ENCODE data around the gene EEF2. TPM values are rescaled to one million over a fixed set of nuclear protein-coding genes. Genes with fewer than 3 reads are reported as not detected.

The EEF2 gene
- total RNA-seq (2013) = 2,226 TPM
- 100 to 1,000 TPM; 264 to 836 (median 323) TPM for polyA plus RNA-seq
- 1,198 and 1,876 TPM in 2 replicates for polyA minus RNA-seq
- total RNA-seq = 1,108 to 2,401 (median 1,947) reads per million in 11 experiments

- Mint-ChIP-seq H3K9me3 (peaks cover 0 to 2% (median 0%) of the 10 kb centered on the region in 7 donors), H3K27ac (peak within 1 kb of the TSS; percentile 93 to 99 (median 96)), H3K4me3 (peak within 1 kb of the TSS; percentile 96 to 97), H3K4me1 (peaks cover 40% of the 10 kb centered on the region), H3K36me3 (peaks cover 40 to 43% of the 10 kb centered on the region in 2 donors), H3K27me3 (ENCODE audit: low read depth in 3 of 3) (peaks cover 0 to 3% (median 0%) of the 10 kb centered on the region in 3 donors)
- H3K4me3 ChIP-seq (replicated peaks in 1 of 3; ENCODE audit: low read depth in 2 of 3, low read length in 3 of 3) = peak within 1 kb of the TSS; percentile 76 to 97 (median 93)
- H3K36me3 ChIP-seq (replicated peaks in 1 of 2; ENCODE audit: control insufficient read depth in 1 of 2, insufficient read depth in 2 of 2, low read length in 2 of 2) = peaks cover 42 to 43% of the 10 kb centered on the region in 2 donors
- H3K4me1 ChIP-seq (ENCODE audit: control insufficient read depth in 1 of 2, insufficient read depth in 2 of 2, low read length in 2 of 2) = peaks cover 35 to 44% of the 10 kb centered on the region in 2 donors
- no peak for TF ChIP-seq CTCF (IDR thresholded peaks at IDR 0.05)
- peak within 1 kb of the TSS; percentile 92 for H3K9ac ChIP-seq (ENCODE audit: insufficient read depth, low read length, poor library complexity, severe bottlenecking)
- peak within 1 kb of the TSS; percentile 83 to 93 for H3K27ac ChIP-seq (ENCODE audit: low read depth in 1 of 2, low read length in 2 of 2)
- H3K79me2 ChIP-seq (ENCODE audit: insufficient read depth, low read length) = peaks cover 53% of the 10 kb centered on the region
- WGBS (ENCODE audit: insufficient coverage) = under 1% methylated on average over 74 of the region's 80 CpGs
- peak within 1 kb of the TSS; percentile 84 for H3K4me2 ChIP-seq (replicated peaks; ENCODE audit: extremely low read depth, low read length, poor library complexity, severe bottlenecking)
- no peaks in the 10 kb centered on the region for H3K9me3 ChIP-seq (replicated peaks in 1 of 2; ENCODE audit: control insufficient read depth in 1 of 2, insufficient read depth in 1 of 2, low read length in 2 of 2)
- intact Hi-C loops (cut with micrococcal nuclease) = loop anchor here (2.0 to 5.0 kb wide), 2 partner anchors 14 to 82 kb away; partner anchors contain the start of genes DAPK3 (in 1 of the 2) and ZBTB7A (in 1 of the 2)
- no peaks in the 10 kb centered on the region for H3K27me3 ChIP-seq (ENCODE audit: control insufficient read depth in 2 of 2, insufficient read depth in 2 of 2, low read length in 2 of 2)
- peak; percentile 92 to 93 (median 92) for DNase-seq
- peak within 1 kb of the TSS; percentile 82 for H2AFZ ChIP-seq (ENCODE audit: insufficient read depth, low read depth, low read length, poor library complexity, severe bottlenecking)
- H4K20me1 ChIP-seq (ENCODE audit: insufficient read depth, low read length) = peaks cover 64% of the 10 kb centered on the region
Measured at GRCh38 chr19:3984908-3985642, at the start of gene EEF2. Gene EEF2, minus strand, starts transcription at chr19:3985463. Its CDS starts 83 bp downstream, at chr19:3985380.

GRCh38 chr19:4034048-4035017 lies 49.1 kb upstream of the EEF2 start:
- H3K27ac Mint-ChIP-seq = peak overlapping the region in 5 of 7 donors; percentile 60 to 85 (median 81)
- H3K27me3 ChIP-seq (ENCODE audit: control insufficient read depth in 2 of 2, insufficient read depth in 2 of 2, low read length in 2 of 2) = no peaks in the 10 kb centered on the region
- H3K4me3 ChIP-seq (replicated peaks in 1 of 3; ENCODE audit: low read depth in 2 of 3, low read length in 3 of 3) = no peak overlapping the region
- no peaks in the 10 kb centered on the region for H3K9me3 ChIP-seq (replicated peaks in 1 of 2; ENCODE audit: control insufficient read depth in 1 of 2, insufficient read depth in 1 of 2, low read length in 2 of 2)
- no peaks in the 10 kb centered on the region for H3K9me3 Mint-ChIP-seq
- DNase-seq = no peak
- H3K4me2 ChIP-seq (replicated peaks; ENCODE audit: extremely low read depth, low read length, poor library complexity, severe bottlenecking) = no peak overlapping the region
- WGBS (ENCODE audit: insufficient coverage) = 88% methylated on average over 33 of the region's 34 CpGs
- peaks cover 0 to 2% (median 0%) of the 10 kb centered on the region in 3 donors for H3K27me3 Mint-ChIP-seq (ENCODE audit: low read depth in 3 of 3)
- no peak overlapping the region for H3K9ac ChIP-seq (ENCODE audit: insufficient read depth, low read length, poor library complexity, severe bottlenecking)
- H2AFZ ChIP-seq (ENCODE audit: insufficient read depth, low read depth, low read length, poor library complexity, severe bottlenecking) = no peak overlapping the region
- peaks cover 9 to 42% of the 10 kb centered on the region in 2 donors for H3K36me3 Mint-ChIP-seq
- H4K20me1 ChIP-seq (ENCODE audit: insufficient read depth, low read length) = peaks cover 70% of the 10 kb centered on the region
- no peak overlapping the region for H3K4me3 Mint-ChIP-seq
- peaks cover 5% of the 10 kb centered on the region for H3K4me1 Mint-ChIP-seq
- H3K79me2 ChIP-seq (ENCODE audit: insufficient read depth, low read length) = peaks cover 4% of the 10 kb centered on the region
- H3K27ac ChIP-seq (ENCODE audit: low read depth in 1 of 2, low read length in 2 of 2) = peak overlapping the region; percentile 16 to 53
- intact Hi-C loops (cut with micrococcal nuclease) = loop anchor here in 1 of 2 donors (5.0 kb wide), 1 partner anchor 53 kb away; no protein-coding TSS in a partner anchor
- H3K36me3 ChIP-seq (replicated peaks in 1 of 2; ENCODE audit: control insufficient read depth in 1 of 2, insufficient read depth in 2 of 2, low read length in 2 of 2) = peaks cover 58 to 76% of the 10 kb centered on the region in 2 donors
- no peak for TF ChIP-seq CTCF (IDR thresholded peaks at IDR 0.05)
- peaks cover 9 to 11% of the 10 kb centered on the region in 2 donors for H3K4me1 ChIP-seq (ENCODE audit: control insufficient read depth in 1 of 2, insufficient read depth in 2 of 2, low read length in 2 of 2)

Data from CD14-positive monocyte (primary cell).